A673 (cell line): ENCODE data around the gene SOX6. TPM values are rescaled to one million over a fixed set of nuclear protein-coding genes. Genes with fewer than 3 reads are reported as not detected.

ENCODE experiments used
- BruUV-seq: library from RNA; stranded (reverse); fragments of 400-500 nt; replicated peaks from 2 replicates; lab custom pipeline; 2021; lab: Mats Ljungman, UMichigan
- CTCF ChIA-PET: fragments of 300-600 bp; sonication (Branson Sonifier 250); formaldehyde crosslinking; loops from one replicate; lab custom pipeline; 2022; ENCODE audit warnings: antibody characterized with exemption; lab: Charles Lee
- POLR2A ChIA-PET: fragments of 300-600 bp; sonication (Branson Sonifier 250); formaldehyde crosslinking; loops from one replicate; lab custom pipeline; 2022; ENCODE audit warnings: antibody characterized with exemption; ENCODE audit not compliant: low non-redundant PET; lab: Charles Lee
- DNase-seq: peaks from one replicate; pipeline ENCODE4 v3.0.0-alpha.2; 2015; ENCODE audit warnings: low spot score
- H3K27ac ChIP-seq: fragments of 200-600 bp; sonication (generic); 2 replicates; pipeline ENCODE4 v1.5.1; 2016; ENCODE audit warnings: mixed run types, low read depth, mild to moderate bottlenecking, mixed read lengths, antibody characterized with exemption, low read length; ENCODE audit not compliant: poor library complexity, severe bottlenecking
- H3K27me3 ChIP-seq: fragments of 200-600 bp; sonication (generic); replicated peaks from 2 replicates; pipeline ENCODE4 v1.6.1; 2017; ENCODE audit warnings: mixed run types, low read depth, mild to moderate bottlenecking, mixed read lengths, antibody characterized with exemption, low read length; ENCODE audit not compliant: insufficient read depth, poor library complexity
- H3K36me3 ChIP-seq: fragments of 200-600 bp; sonication (generic); 2 replicates; pipeline ENCODE4 v1.6.1; 2016; ENCODE audit warnings: mixed run types, mild to moderate bottlenecking, mixed read lengths, antibody characterized with exemption, low read length; ENCODE audit not compliant: insufficient read depth, poor library complexity, severe bottlenecking
- H3K4me1 ChIP-seq: fragments of 200-600 bp; sonication (generic); 2 replicates; pipeline ENCODE4 v1.6.1; 2017; ENCODE audit warnings: mixed run types, mild to moderate bottlenecking, mixed read lengths, antibody characterized with exemption, low read length; ENCODE audit not compliant: insufficient read depth, poor library complexity, severe bottlenecking
- H3K4me3 ChIP-seq: fragments of 200-600 bp; sonication (generic); 2 replicates; pipeline ENCODE4 v1.5.1; 2016; ENCODE audit warnings: low read depth, mixed run types, mild to moderate bottlenecking, mixed read lengths, low read length; ENCODE audit not compliant: poor library complexity, severe bottlenecking
- H3K9me3 ChIP-seq: fragments of 200-600 bp; sonication (generic); 2 replicates; pipeline ENCODE4 v1.6.1; 2016; ENCODE audit warnings: mixed run types, low read depth, mild to moderate bottlenecking, mixed read lengths, antibody characterized with exemption, low read length; ENCODE audit not compliant: poor library complexity, severe bottlenecking
- CTCF ChIP-seq: fragments of 300-800, 200-600 bp; sonication (generic); conservative IDR thresholded peaks from 2 replicates; pipeline ENCODE4 v1.5.1; 2017; ENCODE audit warnings: low read depth, mild to moderate bottlenecking, antibody characterized with exemption, low read length, moderate library complexity, mixed read lengths
- EZH2 ChIP-seq: fragments of 200-600 bp; sonication (generic); IDR thresholded peaks from 2 replicates; pipeline ENCODE4 v1.6.1; 2017; ENCODE audit warnings: borderline replicate concordance, low read depth, mild to moderate bottlenecking, mixed read lengths, antibody characterized with exemption, low read length; ENCODE audit not compliant: poor library complexity, severe bottlenecking
- intact Hi-C: fragments of 100-400 bp; cut with micrococcal nuclease; formaldehyde crosslinking; loops from one replicate; pipeline ENCODE4 v1.10.0; 2022; ENCODE audit not compliant: unreplicated experiment
- total RNA-seq: library from RNA; stranded (reverse); gene quantifications from 2 replicates; pipeline ENCODE4 v1.2.3, GENCODE V29; 2021

SOX6 gene
- total RNA-seq, 1 experiment from 2014 or later: 27.5 TPM

GRCh38 chr11:16217631-16218030, 138.7 kb downstream of the SOX6 start:
- DNase-seq: no peak
- TF ChIP-seq EZH2 (no peak), CTCF (no peak)
- Histone ChIP-seq H3K27ac (no peak overlapping the region), H3K4me3 (no peak overlapping the region), H3K36me3 (no peaks in the 10 kb centered on the region), H3K27me3 (no peaks in the 10 kb centered on the region), H3K9me3 (no peaks in the 10 kb centered on the region), H3K4me1 (peaks cover 10% of the 10 kb centered on the region)
- POLR2A ChIA-PET: no interaction called here
- CTCF ChIA-PET: no interaction called here
- intact Hi-C loops: loop anchor here (10.0 kb wide), 1 partner anchor 517 kb away; the partner anchor contains the start of gene C11orf58
- no TSS peak for BruUV-seq

- H3K4me1 ChIP-seq: peaks cover 10% of the 10 kb centered on the region
- no peak overlapping the region for H3K27ac ChIP-seq
- POLR2A ChIA-PET: no interaction called here
- H3K4me3 ChIP-seq: no peak overlapping the region
- H3K36me3 ChIP-seq: no peaks in the 10 kb centered on the region
- BruUV-seq: no TSS peak
- DNase-seq: no peak
- intact Hi-C loops: loop anchor here (10.0 kb wide), 1 partner anchor 518 kb away; the partner anchor contains the start of gene C11orf58
- TF ChIP-seq EZH2 (no peak), CTCF (no peak)
- H3K9me3 ChIP-seq: no peaks in the 10 kb centered on the region
- no peaks in the 10 kb centered on the region for H3K27me3 ChIP-seq
- CTCF ChIA-PET: interaction anchor here (0.6 kb wide), 1 partner anchor 187 kb away, joined by 6 read pairs; no protein-coding TSS in a partner anchor
Measured at GRCh38 chr11:16216831-16217230, 139.5 kb downstream of the SOX6 start.

- BruUV-seq: no TSS peak
- TF ChIP-seq EZH2 (no peak), CTCF (no peak)
- POLR2A ChIA-PET: no interaction called here
Measured at GRCh38 chr11:16215352-16215751, 141.0 kb downstream of the SOX6 start.

More at GRCh38 chr11:16215352-16215751, 141.0 kb downstream of the SOX6 start:
- Histone ChIP-seq H3K4me1 (peaks cover 10% of the 10 kb centered on the region), H3K36me3 (no peaks in the 10 kb centered on the region), H3K9me3 (no peaks in the 10 kb centered on the region), H3K27me3 (no peaks in the 10 kb centered on the region), H3K27ac (no peak overlapping the region), H3K4me3 (no peak overlapping the region)
- DNase-seq: no peak
- intact Hi-C loops: loop anchor here (10.0 kb wide), 1 partner anchor 519 kb away; the partner anchor contains the start of gene C11orf58
- CTCF ChIA-PET: no interaction called here
